Activated naive CD4-positive, alpha-beta T cell treated with anti-CD3 and anti-CD28 coated beads, Interleukin-2, amount 50 U/mL, for 72 hours (primary cell): Measurements from ENCODE around the gene PROP1. TPM values are rescaled to one million over a fixed set of nuclear protein-coding genes. Genes with fewer than 3 reads are reported as not detected.
"Not testable (repeated sequence)": the region's sequence is repeated elsewhere in the genome, so short reads cannot be mapped to it uniquely, and the experiment has no call there.

Experiments used
- ATAC-seq, 2 donors: fragments of 150-1000 bp; cut with Tn5 transposase; 2 replicates each; pipeline ENCODE4 v1.10.0; 2021; ENCODE audit warnings: mild to moderate bottlenecking in 2 of 2, moderate library complexity in 2 of 2
- DNase-seq, 2 donors: peaks; one replicate each; pipeline ENCODE4 v3.0.0; 2021 to 2022; ENCODE audit warnings: low spot score in 2 of 2
- H3K27ac Mint-ChIP-seq, 2 donors: one replicate each; pipeline ENCODE4 v1.8.0; 2022; ENCODE audit warnings: mild to moderate bottlenecking in 2 of 2, mixed read lengths in 2 of 2
- H3K36me3 Mint-ChIP-seq, 2 donors: one replicate each; pipeline ENCODE4 v1.8.0; 2022; ENCODE audit warnings: mixed read lengths in 2 of 2
- H3K9me3 Mint-ChIP-seq, 2 donors: one replicate each; pipeline ENCODE4 v1.8.0; 2022; ENCODE audit warnings: mixed read lengths in 2 of 2
- total RNA-seq, 2 donors: library from RNA; stranded (reverse); gene quantifications; one replicate each; pipeline ENCODE4 v1.2.3, GENCODE V29; 2022

PROP1 gene
- total RNA-seq, 2 donors from 2014 or later, result not detected

DNA sequence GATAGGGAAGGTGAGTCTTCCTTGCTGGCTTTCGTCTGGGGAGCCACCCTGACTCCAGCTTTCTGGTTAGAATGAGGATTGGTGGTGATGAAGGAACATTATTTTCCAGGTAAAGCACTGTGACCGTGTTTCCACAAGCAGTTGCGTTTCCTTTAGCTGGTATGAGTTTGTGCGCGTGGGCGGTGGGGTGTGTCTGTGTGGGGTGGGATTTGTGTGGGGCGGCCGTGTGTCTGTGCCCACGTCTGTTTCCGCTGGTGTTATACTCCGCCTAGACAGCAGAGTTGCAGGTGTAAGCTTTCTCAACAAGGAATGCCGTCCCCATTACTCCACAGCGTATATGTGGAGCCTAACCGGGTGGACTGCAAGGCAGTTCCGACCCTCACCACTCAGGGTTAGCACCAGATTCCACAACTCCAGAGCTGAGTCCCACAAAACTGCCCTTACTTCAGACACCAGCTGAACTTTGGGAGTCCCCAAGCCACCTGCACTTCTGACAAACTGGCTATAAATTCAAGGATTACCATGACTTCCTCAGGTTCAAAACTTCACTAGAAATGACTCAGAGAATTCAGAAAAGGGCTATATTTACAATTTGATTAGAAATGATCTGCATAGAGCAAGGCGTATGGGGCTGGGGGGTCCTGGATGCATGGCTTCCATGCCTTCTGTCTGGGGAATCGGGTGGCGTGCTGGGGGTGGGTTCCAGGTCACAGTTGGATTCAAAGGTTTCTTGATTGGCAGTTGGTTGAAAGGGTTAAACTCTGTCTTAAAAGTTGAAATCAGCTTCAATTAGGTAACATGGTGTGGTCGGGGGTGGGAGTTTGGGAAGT, 29.8 kb downstream of the PROP1 start:
- no peak for ATAC-seq
- no peak for DNase-seq
- Mint-ChIP-seq H3K9me3 (peaks cover 0 to 1% of the 10 kb centered on the region in 2 donors), H3K27ac (peak overlapping the region in 1 of 2 donors; percentile 46), H3K36me3 (peaks cover 0 to under 1% of the 10 kb centered on the region in 2 donors)

DNA sequence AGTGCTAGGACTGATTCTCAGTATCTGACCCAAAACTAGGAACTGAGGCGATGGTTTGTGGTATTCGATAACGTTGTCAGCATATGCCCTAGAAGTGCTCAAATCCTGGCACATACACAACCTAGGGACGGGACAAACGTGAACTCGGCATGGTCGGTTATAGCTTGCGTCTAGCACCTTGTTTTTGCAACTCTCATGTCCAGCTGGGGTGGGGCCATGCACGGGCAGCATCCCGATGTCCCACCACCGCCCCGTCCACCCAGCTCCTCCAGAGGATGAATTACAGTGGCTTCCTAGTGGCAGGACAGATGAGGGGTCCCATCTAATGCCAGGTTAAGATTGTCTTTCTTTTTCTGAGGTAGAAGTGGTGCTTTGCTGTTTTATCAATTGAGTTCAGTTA, 31.6 kb downstream of the PROP1 start:
- ATAC-seq, result no peak
- Mint-ChIP-seq H3K36me3 (peaks cover 0 to 8% of the 10 kb centered on the region in 2 donors), H3K27ac (no peak overlapping the region), H3K9me3 (peaks cover 0 to 6% of the 10 kb centered on the region in 2 donors)
- no peak for DNase-seq

DNA sequence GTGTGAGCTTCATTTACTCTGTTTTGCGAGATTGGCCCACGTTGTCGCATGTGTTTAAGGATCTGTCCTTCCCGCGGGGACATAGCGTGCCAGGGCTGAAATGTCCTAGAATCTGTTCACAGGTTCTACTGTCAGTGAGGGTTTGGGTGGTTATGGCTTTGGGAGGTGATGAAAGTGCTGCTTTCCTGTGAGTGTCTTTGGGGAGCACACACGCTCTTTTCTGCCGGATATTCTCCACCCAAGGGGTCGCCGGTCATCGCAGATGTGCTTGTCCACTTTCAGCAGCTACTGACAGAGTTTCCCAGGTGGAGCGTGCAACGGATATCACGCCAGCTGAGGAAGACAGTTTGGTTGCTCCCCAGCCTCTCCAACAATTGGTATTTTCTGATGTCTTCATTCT, 32.1 kb downstream of the PROP1 start:
- ATAC-seq, result no peak
- DNase-seq, result no peak
- Mint-ChIP-seq H3K36me3 (peaks cover 0 to 8% of the 10 kb centered on the region in 2 donors), H3K27ac (no peak overlapping the region), H3K9me3 (peaks cover 0 to 6% of the 10 kb centered on the region in 2 donors)

DNA sequence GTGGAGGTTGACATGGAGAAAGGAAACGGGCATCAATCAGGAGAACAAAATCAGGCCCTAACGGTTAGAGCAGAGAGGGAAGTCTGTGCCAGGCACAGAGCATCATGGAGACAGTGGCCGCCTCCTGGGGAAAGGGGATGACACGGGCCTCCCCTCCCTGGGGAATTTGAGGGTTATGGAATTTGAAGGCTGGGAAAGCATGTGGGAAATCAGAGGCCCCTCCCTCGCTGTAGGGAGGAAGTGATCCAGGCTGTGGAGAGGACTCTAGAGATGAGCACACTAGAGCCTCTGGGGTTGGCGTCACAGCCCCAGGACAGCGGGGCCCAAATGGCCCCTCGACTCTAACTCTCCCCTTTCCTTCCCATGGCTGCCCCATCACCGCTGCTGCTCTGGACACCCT, 36.7 kb downstream of the PROP1 start:
- DNase-seq (no peak), ATAC-seq (no peak)
- Mint-ChIP-seq H3K36me3 (peaks cover 0 to 8% of the 10 kb centered on the region in 2 donors), H3K9me3 (peaks cover 0 to 6% of the 10 kb centered on the region in 2 donors), H3K27ac (no peak overlapping the region)

DNA sequence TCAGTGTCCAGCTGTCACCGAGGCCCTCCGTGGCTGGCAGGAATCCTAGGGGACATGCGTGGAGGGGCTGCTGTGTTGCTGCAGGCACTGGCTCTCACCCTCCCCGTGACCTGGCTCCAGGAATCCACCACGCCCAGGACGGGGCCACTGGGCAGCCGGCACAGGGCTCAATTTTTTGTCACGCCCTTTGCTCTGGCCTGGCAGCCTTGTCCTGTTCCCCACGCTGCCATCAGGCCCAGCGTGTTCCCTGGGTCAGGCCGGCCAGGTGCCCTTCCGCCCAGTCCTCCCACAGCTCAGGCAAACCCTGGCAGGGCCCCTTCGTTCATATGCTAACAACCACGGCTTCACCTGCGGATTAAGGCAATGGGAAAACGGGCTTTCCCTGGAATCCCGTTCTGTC, 37.3 kb downstream of the PROP1 start:
- ATAC-seq, result no peak
- peaks cover 0 to 8% of the 10 kb centered on the region in 2 donors for H3K36me3 Mint-ChIP-seq
- peaks cover 0 to 6% of the 10 kb centered on the region in 2 donors for H3K9me3 Mint-ChIP-seq
- DNase-seq, result no peak
- H3K27ac Mint-ChIP-seq, result no peak overlapping the region

DNA sequence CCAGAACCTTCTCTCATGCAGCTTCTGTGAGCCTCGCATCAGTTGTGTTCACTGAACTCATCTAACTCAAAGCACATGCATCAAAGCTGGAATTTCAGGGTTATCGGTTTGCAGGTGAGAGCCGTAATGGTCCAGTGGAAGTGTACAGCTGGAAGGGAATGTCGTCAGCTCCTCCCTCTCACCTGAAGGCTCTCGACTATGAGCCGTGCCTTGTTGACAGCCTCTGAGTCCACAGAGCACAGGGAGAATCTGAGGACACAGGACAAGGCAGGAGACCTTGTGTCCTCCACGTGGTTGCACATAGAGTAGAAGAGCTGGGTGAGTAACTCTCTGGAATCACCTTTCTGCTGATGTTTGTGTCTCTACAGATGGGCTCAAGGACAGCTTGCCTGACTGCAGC, 38.8 kb downstream of the PROP1 start:
- ATAC-seq (no peak), DNase-seq (no peak)
- no peak overlapping the region for H3K27ac Mint-ChIP-seq
- peaks cover 0 to 8% of the 10 kb centered on the region in 2 donors for H3K36me3 Mint-ChIP-seq
- H3K9me3 Mint-ChIP-seq, result peaks cover 0 to 6% of the 10 kb centered on the region in 2 donors

DNA sequence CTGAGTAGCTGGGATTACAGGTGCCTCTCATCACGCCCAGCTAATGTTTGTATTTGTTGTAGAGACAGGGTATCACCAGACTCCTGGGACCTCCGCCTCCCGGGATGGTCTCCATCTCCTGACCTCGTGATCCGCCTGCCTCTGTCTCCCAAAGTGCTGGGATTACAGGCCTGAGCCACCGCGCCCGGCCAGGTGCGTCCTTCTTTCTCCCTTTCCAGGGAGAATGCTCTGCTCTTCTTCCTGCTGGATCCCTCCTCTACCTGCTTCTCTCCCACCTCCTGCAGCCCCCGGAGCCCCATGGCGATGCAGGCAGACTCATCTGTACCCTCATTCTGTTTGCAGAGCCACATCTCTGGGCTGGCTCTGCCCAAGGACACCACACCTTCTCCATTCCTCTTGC, 42.9 kb downstream of the PROP1 start:
- H3K9me3 Mint-ChIP-seq, ATAC-seq, DNase-seq, H3K36me3 Mint-ChIP-seq: not testable (repeated sequence)
- peak overlapping the region in 1 of 2 donors; percentile 25 for H3K27ac Mint-ChIP-seq

DNA sequence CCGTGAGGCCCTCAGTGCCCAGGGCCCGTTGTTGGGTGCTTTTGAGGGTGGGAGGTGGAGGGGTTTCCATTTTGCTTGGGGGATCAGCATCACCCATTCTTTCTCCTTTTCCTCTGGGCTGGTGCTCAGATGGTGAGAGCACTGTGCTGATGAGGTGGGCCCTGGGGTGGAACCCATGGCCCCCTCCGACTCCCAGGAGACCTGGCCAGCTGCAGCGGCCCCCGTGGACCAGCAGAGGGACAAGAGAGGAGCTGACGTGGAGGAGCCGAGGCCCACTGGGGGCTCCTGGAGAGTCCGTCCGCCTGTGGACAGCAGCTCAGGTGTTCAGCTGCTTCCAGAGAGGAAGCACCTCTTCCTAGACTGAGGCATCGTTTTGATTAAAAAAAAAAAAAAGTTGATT, 46.4 kb downstream of the PROP1 start:
- H3K27ac Mint-ChIP-seq, H3K36me3 Mint-ChIP-seq, ATAC-seq, H3K9me3 Mint-ChIP-seq, DNase-seq: not testable (repeated sequence)

DNA sequence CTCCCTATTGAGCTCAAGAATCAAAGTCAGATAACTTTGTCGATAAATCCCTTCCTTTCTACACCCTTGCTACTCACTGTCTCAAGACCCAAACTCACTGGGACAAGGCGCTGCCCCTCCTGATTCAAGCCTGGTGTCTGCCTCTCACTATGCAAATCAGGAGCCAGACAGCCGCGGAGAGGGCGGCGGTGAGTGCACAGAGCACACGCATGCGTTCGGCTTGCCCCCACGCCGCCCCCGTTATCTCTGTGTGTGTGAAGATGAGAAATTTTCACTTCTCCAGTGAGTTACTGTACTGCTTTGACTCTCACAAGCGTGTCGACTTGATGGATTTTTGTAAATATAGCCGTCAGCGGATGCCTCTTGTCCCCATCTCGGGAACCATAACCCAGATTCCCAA, 47.0 kb downstream of the PROP1 start:
- H3K36me3 Mint-ChIP-seq, DNase-seq, H3K27ac Mint-ChIP-seq, ATAC-seq, H3K9me3 Mint-ChIP-seq: not testable (repeated sequence)

DNA sequence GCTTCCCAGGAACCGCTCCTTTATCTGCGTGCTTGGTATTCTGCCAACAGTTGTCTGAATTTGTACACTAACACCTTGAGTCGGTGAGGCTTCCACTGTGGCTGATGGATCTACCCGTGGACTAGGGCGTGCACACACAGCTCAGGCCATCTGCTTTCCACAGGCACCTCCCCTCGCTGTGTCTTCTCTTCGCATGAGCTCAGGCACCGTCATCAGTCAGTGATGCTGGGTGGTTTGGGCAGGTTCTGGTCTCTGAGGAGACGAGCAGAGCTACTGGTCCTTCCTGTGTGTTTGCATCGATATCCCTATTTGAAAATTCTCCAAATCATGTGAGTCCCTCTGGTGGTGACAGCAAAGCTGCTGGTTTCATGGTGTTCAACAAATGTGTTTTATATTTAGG, 48.1 kb downstream of the PROP1 start:
- ATAC-seq, H3K36me3 Mint-ChIP-seq, H3K9me3 Mint-ChIP-seq, H3K27ac Mint-ChIP-seq, DNase-seq: not testable (repeated sequence)

DNA sequence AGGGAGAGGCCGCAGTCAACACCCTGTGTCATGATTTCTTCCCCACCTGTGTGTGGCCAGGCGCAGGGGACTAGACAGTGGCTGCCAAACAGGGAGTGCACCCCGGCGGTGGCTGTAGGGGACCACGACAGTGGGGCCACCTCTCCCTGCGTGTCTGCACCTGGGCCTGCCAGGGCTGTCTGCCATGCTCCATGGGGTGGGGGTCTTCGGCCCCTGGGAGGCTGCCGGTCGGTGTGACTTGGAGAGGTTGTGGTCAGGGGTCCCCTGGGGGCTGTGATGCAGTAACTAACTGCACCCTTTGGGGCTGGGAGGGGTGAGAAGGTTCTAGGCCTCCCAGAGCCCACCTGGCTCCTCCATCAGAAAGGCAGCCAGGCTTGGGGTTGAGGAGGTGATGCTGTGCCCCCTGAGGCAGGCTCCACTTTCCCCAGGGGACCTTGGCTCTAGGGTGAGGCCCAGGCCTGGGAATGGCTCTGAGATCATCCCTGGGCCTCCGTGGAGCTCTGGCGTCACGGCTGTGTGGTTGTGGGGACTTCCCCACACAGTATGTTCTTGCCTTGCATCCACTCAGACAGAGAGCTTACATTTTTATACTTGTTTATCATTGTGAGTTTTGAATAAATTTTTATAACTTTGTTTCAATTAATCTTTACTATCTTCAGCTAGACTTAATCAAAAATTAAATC, 50.3 kb downstream of the PROP1 start:
- H3K9me3 Mint-ChIP-seq, H3K27ac Mint-ChIP-seq, H3K36me3 Mint-ChIP-seq, ATAC-seq, DNase-seq: not testable (repeated sequence)

DNA sequence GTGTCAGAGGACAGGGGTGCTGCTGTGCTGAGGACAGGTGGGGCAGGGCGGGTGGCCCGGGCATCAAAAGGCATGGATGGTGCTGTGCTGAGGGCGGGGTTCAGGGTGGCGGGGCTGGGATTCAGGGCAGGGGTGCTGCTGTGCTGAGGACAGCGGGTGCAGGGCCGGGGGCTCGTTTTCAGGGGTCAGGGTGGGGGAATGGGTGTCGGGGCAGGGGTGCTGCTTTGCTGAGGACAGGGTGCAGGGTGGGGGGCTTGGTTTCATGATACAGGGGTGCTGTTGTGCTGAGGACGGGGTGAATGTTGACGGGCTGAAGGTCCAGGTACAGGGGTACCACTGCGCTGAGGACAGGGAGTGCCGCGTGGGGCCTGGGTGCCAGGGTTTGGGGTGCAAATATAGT, 50.9 kb downstream of the PROP1 start:
- not testable (repeated sequence) for H3K36me3 Mint-ChIP-seq, DNase-seq, H3K27ac Mint-ChIP-seq, H3K9me3 Mint-ChIP-seq, ATAC-seq

DNA sequence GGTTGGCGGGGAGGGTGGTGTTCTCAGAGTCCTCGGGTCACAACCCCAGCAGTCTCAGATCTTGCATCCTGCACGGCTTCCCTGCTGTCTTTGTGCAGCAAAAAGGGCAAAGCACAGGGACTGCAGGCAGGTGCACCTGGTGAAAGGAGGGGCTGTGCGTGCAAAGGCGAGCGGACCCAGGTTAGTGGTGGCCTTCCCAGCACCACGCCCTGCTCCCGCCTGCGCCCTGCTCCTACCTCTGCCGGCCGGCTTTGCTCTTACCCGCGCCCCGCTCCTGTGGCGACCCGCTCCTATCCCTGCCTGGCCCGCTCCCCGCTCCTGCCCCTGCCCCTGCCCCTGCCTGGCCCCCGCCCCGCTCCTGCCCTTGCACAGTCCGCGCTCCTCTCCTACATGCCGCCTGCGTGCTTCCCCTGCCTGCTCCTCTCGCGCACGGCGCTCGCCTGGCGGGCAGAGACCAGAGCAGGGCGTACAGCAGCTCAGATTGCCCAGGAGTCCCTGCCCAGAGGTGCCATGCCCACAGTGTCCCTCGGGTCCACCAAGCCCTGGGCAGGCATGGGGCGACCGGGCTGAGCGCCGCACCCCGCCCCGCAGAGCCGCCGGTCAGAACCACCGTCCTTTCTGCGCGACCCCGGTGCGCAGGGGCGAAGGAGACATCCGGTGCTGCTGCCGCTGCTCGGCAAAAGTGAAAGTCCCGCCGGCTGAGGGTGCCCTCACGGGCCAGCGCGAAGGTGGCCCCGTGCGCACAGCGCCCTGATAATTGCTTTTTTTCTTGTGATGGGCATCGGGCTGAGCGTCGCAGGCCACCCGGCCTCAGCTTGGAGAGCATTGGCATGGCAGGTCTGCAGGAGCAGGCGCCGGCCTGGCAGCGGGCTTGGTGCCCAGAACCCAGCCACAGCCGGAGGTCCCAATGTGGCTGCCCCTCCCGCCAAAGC, 52.0 kb downstream of the PROP1 start:
- not testable (repeated sequence) for H3K9me3 Mint-ChIP-seq

DNA sequence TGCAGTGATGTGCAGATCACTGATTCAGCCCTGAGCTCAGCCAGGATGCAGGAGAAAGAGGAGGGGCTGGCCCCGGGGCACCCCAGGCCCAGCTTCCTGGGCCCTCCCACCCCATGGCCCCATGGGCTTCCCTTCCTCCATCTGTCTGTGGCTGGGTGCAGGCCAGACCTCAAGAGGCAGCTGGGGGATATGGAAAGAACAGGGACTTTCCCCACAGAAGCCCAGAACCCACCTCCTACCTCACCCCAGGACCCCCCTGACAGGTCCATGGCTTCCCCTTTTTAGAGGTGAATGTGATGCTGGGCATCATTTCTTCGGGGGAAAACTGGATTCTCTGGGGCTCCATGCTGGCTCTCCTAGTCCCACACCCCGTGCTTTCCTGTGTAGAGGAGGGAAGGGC, 53.1 kb downstream of the PROP1 start:
- not testable (repeated sequence) for H3K27ac Mint-ChIP-seq, H3K36me3 Mint-ChIP-seq
- peak; percentile 22 to 38 for ATAC-seq

More for the DNA sequence above, 52.0 kb downstream of the PROP1 start:
- peak overlapping the region in 1 of 2 donors; percentile 54 for H3K27ac Mint-ChIP-seq
- peak; percentile 77 to 81 for ATAC-seq
- DNase-seq, result peak in 1 of 2 donors; percentile 52
- H3K36me3 Mint-ChIP-seq, result not testable (repeated sequence)

More for the DNA sequence above, 53.1 kb downstream of the PROP1 start:
- not testable (repeated sequence) for H3K9me3 Mint-ChIP-seq, DNase-seq
